ENCODE measurements around the gene PLEK2. TPM values are rescaled to one million over a fixed set of nuclear protein-coding genes. Genes with fewer than 3 reads are reported as not detected.
"Not testable (repeated sequence)": the region's sequence is repeated elsewhere in the genome, so short reads cannot be mapped to it uniquely, and the experiment has no call there.

Gene PLEK2
- total RNA-seq, 1 experiment from 2014 or later, result 1.3 TPM

DNA sequence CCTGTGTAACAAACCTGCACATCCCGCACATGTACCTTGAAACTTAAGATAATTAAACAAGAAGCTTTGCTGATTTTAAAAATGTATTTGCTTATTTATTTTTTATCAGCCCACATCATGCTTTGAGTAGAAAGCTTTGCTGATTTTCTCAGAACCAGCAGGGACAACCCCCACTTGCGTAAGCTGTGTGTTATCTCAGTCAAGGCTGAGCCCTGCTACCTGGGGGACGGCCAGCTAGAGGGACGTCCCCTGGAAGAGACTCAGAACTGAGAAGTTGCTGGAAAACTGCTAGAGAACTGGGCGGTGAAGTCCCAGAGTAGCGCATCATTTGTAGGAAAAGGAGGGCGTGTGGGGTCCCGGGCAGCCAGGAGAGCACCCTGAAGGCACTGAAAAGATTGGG lies 4.1 kb upstream of the PLEK2 start (continued):
- TF ChIP-seq, protein P1, sequence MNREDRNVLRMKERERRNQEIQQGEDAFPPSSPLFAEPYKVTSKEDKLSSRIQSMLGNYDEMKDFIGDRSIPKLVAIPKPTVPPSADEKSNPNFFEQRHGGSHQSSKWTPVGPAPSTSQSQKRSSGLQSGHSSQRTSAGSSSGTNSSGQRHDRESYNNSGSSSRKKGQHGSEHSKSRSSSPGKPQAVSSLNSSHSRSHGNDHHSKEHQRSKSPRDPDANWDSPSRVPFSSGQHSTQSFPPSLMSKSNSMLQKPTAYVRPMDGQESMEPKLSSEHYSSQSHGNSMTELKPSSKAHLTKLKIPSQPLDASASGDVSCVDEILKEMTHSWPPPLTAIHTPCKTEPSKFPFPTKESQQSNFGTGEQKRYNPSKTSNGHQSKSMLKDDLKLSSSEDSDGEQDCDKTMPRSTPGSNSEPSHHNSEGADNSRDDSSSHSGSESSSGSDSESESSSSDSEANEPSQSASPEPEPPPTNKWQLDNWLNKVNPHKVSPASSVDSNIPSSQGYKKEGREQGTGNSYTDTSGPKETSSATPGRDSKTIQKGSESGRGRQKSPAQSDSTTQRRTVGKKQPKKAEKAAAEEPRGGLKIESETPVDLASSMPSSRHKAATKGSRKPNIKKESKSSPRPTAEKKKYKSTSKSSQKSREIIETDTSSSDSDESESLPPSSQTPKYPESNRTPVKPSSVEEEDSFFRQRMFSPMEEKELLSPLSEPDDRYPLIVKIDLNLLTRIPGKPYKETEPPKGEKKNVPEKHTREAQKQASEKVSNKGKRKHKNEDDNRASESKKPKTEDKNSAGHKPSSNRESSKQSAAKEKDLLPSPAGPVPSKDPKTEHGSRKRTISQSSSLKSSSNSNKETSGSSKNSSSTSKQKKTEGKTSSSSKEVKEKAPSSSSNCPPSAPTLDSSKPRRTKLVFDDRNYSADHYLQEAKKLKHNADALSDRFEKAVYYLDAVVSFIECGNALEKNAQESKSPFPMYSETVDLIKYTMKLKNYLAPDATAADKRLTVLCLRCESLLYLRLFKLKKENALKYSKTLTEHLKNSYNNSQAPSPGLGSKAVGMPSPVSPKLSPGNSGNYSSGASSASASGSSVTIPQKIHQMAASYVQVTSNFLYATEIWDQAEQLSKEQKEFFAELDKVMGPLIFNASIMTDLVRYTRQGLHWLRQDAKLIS (CRISPR knock-in tag; IDR thresholded peaks at IDR 0.05; ENCODE audit: borderline replicate concordance), result no peak
- TF ChIP-seq, protein P2, sequence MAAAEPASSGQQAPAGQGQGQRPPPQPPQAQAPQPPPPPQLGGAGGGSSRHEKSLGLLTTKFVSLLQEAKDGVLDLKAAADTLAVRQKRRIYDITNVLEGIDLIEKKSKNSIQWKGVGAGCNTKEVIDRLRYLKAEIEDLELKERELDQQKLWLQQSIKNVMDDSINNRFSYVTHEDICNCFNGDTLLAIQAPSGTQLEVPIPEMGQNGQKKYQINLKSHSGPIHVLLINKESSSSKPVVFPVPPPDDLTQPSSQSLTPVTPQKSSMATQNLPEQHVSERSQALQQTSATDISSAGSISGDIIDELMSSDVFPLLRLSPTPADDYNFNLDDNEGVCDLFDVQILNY (CRISPR knock-in tag; IDR thresholded peaks at IDR 0.05), result no peak
- TF ChIP-seq, protein P3, sequence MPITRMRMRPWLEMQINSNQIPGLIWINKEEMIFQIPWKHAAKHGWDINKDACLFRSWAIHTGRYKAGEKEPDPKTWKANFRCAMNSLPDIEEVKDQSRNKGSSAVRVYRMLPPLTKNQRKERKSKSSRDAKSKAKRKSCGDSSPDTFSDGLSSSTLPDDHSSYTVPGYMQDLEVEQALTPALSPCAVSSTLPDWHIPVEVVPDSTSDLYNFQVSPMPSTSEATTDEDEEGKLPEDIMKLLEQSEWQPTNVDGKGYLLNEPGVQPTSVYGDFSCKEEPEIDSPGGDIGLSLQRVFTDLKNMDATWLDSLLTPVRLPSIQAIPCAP (CRISPR knock-in tag; IDR thresholded peaks at IDR 0.05), result no peak
- TF ChIP-seq ZNF423 (CRISPR knock-in tag; IDR thresholded peaks at IDR 0.05) (no peak), NR3C1 (CRISPR knock-in tag; conservative IDR thresholded peaks at IDR 0.05; ENCODE audit: low read depth) (no peak), ZNF138 (CRISPR knock-in tag; conservative IDR thresholded peaks at IDR 0.05) (no peak)

DNA sequence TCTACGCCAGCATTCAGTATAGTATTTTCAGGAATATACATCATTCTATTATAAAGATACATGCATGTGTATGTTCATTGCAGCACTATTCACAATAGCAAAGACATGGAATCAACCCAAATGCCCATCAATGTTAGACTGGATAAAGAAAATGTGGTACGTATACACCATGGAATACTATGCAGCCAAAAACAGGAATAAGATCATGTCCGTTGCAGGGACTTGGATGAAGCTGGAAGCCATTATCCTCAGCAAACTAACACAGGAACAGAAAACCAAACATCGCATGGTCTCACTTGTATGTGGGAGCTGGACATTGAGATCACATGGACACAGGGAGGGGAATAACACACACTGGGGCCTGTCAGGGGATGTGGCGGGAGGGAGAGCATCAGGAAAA lies 3.6 kb upstream of the PLEK2 start:
- H3K4me1 Mint-ChIP-seq; H3K27ac Mint-ChIP-seq; ATAC-seq; H3K36me3 Mint-ChIP-seq; H3K9me3 Mint-ChIP-seq; DNase-seq (ENCODE audit: low spot score); H3K4me3 Mint-ChIP-seq; POLR2A ChIA-PET: not testable (repeated sequence)
- CTCF ChIA-PET, result interaction anchor here (1.2 to 3.8 kb wide), 3 partner anchors 12 to 129 kb away, joined by 5 to 17 read pairs (median 6); partner anchors contain the start of gene ATP6V1D
- peaks cover 36% of the 10 kb centered on the region for H3K27me3 Mint-ChIP-seq (ENCODE audit: low read depth)

DNA sequence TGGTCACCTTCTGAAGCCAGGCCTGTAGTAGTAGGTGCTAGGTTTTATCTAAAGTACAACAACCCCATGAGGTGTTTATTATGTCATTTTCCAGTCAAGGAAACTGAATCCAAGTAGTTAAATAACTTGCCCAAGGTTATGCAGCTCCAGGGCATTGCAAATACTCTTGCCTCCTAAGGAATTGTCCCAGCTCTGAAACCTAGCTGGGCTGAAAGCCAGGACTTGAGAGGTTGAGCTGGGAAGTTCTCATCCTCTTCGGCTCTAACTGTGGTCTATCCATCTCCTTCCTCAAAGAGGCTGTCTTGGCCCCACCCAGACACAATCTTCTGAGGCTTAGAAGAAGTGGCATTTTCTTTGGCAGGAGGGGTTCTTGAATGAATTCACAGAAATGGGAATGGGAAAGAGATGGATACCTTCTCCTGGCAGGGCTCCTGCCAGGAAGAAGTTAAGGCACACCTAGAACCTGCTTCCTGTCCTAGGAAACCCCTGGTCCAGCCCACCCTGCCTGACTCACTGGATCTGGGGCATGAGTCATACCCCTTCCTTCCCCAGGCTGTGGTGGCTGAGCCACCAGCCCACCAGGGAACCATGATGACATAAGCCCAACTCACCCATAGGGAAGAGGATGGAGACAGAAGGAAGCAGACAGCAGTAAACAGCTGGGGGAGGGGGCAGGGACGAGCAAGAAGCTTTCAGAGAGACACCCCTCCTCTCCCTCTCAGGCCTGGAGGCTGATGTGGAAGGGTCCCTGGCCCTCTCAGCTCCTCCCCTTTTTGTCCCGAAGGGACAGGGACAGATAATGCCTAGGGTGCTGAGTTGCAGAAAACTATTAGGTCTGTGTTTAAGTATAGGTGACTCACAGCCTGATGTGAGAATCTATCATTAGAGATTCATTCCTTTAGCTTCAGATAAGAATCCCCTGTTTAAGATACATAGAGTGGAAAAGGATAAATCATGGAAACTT lies 2.1 kb upstream of the PLEK2 start:
- DNase-seq (ENCODE audit: low spot score), result no peak
- ChIA-PET POLR2A (no interaction called here), CTCF (interaction anchor here (1.0 to 3.8 kb wide), 3 partner anchors 13 to 158 kb away, joined by 4 to 17 read pairs (median 5); no protein-coding TSS in a partner anchor)
- TF ChIP-seq, protein P4, sequence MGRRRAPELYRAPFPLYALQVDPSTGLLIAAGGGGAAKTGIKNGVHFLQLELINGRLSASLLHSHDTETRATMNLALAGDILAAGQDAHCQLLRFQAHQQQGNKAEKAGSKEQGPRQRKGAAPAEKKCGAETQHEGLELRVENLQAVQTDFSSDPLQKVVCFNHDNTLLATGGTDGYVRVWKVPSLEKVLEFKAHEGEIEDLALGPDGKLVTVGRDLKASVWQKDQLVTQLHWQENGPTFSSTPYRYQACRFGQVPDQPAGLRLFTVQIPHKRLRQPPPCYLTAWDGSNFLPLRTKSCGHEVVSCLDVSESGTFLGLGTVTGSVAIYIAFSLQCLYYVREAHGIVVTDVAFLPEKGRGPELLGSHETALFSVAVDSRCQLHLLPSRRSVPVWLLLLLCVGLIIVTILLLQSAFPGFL (CRISPR knock-in tag; IDR thresholded peaks at IDR 0.05; ENCODE audit: borderline replicate concordance), result no peak
- no peak for TF ChIP-seq NR3C1 (CRISPR knock-in tag; conservative IDR thresholded peaks at IDR 0.05; ENCODE audit: low read depth)
- TF ChIP-seq ETV6 (CRISPR knock-in tag; IDR thresholded peaks at IDR 0.05), result no peak
- TF ChIP-seq JUN (CRISPR knock-in tag; IDR thresholded peaks at IDR 0.05), result no peak
- no peak for TF ChIP-seq NFATC4 (CRISPR knock-in tag; IDR thresholded peaks at IDR 0.05)
- TF ChIP-seq, protein P5, sequence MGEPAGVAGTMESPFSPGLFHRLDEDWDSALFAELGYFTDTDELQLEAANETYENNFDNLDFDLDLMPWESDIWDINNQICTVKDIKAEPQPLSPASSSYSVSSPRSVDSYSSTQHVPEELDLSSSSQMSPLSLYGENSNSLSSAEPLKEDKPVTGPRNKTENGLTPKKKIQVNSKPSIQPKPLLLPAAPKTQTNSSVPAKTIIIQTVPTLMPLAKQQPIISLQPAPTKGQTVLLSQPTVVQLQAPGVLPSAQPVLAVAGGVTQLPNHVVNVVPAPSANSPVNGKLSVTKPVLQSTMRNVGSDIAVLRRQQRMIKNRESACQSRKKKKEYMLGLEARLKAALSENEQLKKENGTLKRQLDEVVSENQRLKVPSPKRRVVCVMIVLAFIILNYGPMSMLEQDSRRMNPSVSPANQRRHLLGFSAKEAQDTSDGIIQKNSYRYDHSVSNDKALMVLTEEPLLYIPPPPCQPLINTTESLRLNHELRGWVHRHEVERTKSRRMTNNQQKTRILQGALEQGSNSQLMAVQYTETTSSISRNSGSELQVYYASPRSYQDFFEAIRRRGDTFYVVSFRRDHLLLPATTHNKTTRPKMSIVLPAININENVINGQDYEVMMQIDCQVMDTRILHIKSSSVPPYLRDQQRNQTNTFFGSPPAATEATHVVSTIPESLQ (CRISPR knock-in tag; IDR thresholded peaks at IDR 0.05), result no peak
- no peak for TF ChIP-seq EMX1 (CRISPR knock-in tag; IDR thresholded peaks at IDR 0.05)
- TF ChIP-seq, protein P6, sequence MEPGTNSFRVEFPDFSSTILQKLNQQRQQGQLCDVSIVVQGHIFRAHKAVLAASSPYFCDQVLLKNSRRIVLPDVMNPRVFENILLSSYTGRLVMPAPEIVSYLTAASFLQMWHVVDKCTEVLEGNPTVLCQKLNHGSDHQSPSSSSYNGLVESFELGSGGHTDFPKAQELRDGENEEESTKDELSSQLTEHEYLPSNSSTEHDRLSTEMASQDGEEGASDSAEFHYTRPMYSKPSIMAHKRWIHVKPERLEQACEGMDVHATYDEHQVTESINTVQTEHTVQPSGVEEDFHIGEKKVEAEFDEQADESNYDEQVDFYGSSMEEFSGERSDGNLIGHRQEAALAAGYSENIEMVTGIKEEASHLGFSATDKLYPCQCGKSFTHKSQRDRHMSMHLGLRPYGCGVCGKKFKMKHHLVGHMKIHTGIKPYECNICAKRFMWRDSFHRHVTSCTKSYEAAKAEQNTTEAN (CRISPR knock-in tag; IDR thresholded peaks at IDR 0.05), result no peak
- TF ChIP-seq, protein P7, sequence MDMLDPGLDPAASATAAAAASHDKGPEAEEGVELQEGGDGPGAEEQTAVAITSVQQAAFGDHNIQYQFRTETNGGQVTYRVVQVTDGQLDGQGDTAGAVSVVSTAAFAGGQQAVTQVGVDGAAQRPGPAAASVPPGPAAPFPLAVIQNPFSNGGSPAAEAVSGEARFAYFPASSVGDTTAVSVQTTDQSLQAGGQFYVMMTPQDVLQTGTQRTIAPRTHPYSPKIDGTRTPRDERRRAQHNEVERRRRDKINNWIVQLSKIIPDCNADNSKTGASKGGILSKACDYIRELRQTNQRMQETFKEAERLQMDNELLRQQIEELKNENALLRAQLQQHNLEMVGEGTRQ (CRISPR knock-in tag; IDR thresholded peaks at IDR 0.05), result no peak
- no peak for TF ChIP-seq ZNF671 (CRISPR knock-in tag; IDR thresholded peaks at IDR 0.05)
- TF ChIP-seq, protein P3 (CRISPR knock-in tag; IDR thresholded peaks at IDR 0.05), result no peak

More for the DNA sequence above, 2.1 kb upstream of the PLEK2 start:
- Mint-ChIP-seq H3K27me3 (ENCODE audit: low read depth) (peaks cover 41% of the 10 kb centered on the region), H3K36me3 (no peaks in the 10 kb centered on the region), H3K9me3 (no peaks in the 10 kb centered on the region), H3K4me1 (peaks cover 10% of the 10 kb centered on the region), H3K27ac (no peak overlapping the region), H3K4me3 (no peak overlapping the region)
- ATAC-seq, result no peak
